Measurements from ENCODE around the gene RSRP1.
"Not testable (repeated sequence)": the region's sequence is repeated elsewhere in the genome, so short reads cannot be mapped to it uniquely, and the experiment has no call there.

DNA sequence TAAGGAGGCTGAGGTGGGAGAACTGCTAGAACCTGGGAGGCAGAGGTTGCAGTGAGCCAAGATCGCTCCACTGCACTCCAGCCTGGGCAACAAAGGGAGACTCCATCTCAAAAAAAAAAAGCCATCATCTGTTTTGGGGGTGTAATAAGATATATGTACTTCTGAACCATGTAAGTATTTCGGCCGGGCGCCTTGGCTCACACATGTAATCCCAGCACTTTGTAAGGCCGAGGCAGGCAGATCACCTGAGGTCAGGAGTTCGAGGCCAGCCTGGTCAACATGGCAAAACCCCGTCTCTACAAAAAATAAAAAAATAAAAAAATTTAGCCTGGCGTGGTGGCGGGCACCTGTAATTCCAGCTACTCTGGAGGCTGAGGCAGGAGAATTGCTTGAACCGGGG, 11.8 kb downstream of the RSRP1 start:
- not testable (repeated sequence) for TF ChIP-seq EZH2phosphoT487 (IDR thresholded peaks at IDR 0.05; ENCODE audit: insufficient read depth, low read depth); EZH2 (IDR thresholded peaks at IDR 0.05; ENCODE audit: insufficient read depth, poor library complexity, severe bottlenecking)
